ENCODE measurements around the gene GRHL3. TPM values are rescaled to one million over a fixed set of nuclear protein-coding genes. Genes with fewer than 3 reads are reported as not detected.
A peak's percentile ranks its signal among the peaks of the same experiment; 100 is the strongest.

GRHL3 gene
- polyA plus RNA-seq, 3 donors: 5.2 to 6.7 (median 5.5) TPM

- no peak for DNase-seq
Observed at GRCh38 chr1:24292103-24292502, 27.1 kb upstream of the GRHL3 start.

GRCh38 chr1:24292887-24293286 lies 26.3 kb upstream of the GRHL3 start:
- DNase-seq: no peak

- DNase-seq: no peak
Observed at GRCh38 chr1:24293392-24294227, 25.5 kb upstream of the GRHL3 start.

- DNase-seq: peak; percentile 30
Observed at GRCh38 chr1:24294228-24294672, 24.9 kb upstream of the GRHL3 start.

- peak; percentile 74 for DNase-seq
Observed at GRCh38 chr1:24294716-24295371, 24.3 kb upstream of the GRHL3 start.

DNA sequence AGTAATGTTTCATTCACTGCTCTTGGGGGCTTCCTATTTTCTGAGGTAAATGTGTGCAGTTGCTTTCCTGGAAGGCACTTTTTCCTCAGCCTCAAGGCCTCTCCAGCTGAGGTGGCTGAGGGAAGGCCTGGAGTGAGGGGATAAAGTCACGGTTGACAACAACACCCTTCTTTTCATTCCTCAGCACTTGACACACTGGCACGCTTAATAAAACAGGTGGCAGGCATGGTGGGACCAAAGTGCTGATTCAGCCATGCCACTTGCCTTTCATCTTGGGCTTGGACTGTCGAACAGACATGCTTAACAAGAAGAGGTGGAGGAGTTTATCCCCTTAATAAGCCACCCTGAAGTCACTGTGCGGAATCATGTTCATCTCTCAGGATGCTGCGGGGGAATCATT lies 23.6 kb upstream of the GRHL3 start:
- no peak for DNase-seq

DNA sequence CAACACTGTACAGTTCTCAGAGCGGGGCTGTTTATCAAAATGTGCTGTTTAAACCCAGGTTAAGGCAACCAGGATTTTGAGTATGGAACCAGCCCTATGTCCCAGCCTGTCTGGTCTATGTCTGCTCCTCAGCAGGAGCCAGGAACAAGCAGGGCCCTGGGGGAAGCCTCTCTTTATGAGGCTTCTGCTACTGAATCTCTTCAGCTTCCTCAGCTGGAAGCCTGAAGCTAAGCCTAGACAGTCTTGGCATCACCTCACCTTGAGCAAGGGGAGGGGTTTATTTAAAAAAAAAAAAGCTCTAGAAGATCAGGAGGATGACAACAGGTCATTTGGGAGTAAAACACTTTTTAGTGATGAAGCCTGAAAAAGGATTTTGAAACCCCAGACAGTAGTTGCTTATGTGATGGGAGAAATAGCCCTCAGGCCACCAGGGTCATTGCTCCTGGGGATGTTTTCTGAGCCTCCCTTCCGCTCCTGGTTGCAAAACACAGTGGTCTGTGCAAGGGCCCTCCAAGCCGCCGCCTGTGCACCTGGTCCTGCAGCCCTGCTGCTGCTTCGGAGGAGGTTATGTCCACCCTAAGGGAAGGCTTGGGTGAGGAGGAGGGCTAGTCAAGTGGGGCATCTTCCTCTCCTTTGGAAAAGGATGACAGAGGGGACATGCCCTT lies 21.8 kb upstream of the GRHL3 start:
- DNase-seq: no peak

- DNase-seq: no peak
Observed at GRCh38 chr1:24297852-24298232, 21.3 kb upstream of the GRHL3 start.

DNA sequence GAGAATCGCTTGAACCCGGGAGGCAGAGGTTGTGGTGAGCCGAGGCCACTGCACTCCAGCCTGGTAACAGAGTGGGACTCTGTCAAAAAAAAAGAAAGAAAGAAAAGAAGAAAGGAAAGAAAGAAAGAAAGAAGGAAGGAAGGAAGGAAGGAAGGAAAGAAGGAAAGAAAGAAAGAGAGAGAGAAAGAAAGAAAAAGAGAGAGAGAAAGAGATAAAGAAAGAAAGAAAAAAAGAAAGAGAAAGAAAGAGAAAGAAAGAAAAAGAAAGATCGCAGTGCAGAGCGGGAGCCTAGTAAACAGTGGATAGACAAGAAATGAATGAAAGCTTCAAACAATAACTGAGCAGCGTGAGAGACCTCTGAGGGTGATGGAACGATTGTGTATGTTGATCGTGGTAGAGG lies 20.6 kb upstream of the GRHL3 start:
- no peak for DNase-seq

GRCh38 chr1:24299901-24300300 lies 19.3 kb upstream of the GRHL3 start:
- no peak for DNase-seq

- DNase-seq: no peak
Observed at GRCh38 chr1:24300971-24301784, 18.0 kb upstream of the GRHL3 start.

DNA sequence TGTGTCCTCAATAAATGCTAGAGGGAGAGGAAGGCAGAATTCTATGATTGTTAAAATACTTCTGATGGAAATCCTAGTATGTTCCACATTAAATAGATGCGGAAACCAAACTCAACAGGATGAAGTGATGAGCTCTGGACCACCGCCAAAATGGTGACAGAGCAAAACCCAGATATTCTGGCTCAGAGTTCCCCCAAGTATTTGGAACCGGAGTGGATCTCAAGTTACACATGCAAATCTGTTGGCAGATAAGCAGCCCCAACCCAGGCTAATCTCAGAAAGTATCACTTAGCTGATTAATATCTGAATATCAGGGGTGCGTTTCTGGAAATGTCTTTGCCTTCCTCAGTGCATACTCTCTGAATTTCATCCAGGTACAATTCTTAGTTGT lies 17.4 kb upstream of the GRHL3 start:
- DNase-seq: no peak

DNA sequence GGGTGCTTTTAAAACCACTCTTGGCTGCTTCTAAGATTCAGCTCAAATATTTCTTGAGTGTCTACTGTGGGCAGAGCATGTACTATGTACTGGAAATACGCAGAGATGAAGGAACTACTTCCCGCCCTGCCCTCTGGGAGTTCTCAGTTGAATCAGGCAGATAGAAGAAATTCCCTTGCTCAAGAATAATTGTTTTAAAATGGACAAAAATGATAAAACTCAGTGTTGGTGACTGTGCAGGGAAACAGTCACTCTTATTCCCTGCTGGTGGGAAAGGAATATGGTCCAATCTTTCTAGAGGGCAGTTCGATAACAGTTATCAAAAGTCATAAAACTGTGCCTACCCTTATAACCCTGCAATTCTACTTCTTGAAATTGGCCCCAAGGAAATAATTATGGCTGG lies 16.9 kb upstream of the GRHL3 start:
- no peak for DNase-seq

DNA sequence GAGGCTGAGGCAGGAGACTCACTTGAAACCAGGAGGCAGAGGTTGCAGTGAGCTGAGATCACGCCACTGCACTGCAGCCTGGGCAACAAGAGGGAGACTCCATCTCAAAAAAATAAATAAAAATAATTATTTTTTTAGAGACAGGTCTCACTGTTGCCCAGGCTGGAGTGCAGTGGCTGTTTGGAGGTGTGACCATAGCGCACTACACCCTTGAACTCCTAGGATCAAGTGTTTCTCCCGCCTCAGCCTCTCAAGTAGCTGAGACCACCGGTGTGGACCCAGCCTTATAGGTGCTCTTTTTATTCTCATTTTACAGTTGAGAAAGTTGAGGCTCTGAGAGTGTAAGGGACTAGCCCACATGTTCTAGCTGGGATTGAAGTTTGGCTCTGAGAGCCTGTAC lies 15.6 kb upstream of the GRHL3 start:
- DNase-seq: no peak

GRCh38 chr1:24304763-24305162 lies 14.4 kb upstream of the GRHL3 start:
- DNase-seq: no peak

DNA sequence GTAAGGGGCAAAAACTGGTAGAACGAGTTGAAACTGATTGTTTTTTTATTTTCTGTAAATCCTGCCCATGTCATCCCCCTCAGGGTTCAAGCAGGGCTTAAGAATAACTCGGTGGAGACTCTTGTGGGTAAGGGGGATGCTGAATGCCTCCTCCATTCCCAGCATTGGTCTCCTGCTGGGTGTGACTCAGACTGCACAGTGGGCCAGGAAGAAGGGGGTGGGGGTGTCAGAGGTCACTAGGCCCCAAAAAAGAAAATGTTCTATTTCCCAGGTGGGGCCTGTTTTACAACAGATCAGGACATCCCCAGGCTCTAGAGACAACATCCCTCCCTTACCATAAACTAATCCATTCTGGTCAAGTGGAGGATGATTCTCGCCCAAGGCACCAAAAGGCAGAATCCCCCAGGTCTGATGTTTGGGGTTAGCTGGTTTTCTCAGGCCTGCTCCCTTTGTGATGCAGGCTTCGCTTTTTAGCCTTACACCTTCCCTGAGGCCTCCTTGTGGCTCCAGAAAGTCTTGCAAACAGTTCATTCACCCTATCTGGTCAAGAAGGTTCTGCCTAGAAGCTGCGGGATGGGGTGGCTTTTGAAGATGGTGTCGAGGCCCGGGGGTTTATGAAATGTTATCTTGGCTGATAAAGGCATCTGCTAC lies 10.7 kb upstream of the GRHL3 start:
- no peak for DNase-seq

DNA sequence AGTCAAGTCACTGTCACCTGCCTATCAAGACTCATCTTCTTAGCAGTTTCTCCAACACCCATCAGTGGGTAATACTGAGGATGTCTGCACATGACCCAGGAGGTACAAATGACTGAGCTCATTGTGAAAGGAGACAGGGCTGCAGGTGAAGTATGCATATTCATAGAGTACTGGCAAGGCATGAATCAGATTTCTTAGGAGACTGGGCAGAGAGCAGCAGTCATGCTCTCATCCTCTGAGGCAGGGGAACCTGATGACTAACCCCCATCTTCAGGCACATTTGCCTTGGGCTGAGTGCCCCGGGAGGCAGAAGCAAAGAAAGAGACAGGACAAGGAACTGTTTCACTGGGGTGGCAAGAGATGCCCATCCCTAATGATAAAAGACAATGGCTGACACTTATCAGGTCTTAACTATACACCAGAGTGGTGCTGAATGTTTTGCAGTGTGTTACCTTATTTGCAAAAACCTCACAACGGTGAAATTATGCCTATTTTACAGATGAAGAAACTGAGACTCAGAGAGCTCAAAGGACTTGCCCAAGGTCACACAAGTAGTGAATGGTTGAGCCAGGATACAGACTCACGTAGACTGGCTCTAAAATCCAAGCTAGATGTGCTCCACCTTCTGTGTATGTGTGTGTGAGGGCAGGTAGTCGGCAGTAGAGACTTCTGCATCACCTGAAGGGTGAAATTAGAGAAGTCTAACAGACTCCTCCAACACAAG lies 9.2 kb upstream of the GRHL3 start:
- no peak for DNase-seq

DNA sequence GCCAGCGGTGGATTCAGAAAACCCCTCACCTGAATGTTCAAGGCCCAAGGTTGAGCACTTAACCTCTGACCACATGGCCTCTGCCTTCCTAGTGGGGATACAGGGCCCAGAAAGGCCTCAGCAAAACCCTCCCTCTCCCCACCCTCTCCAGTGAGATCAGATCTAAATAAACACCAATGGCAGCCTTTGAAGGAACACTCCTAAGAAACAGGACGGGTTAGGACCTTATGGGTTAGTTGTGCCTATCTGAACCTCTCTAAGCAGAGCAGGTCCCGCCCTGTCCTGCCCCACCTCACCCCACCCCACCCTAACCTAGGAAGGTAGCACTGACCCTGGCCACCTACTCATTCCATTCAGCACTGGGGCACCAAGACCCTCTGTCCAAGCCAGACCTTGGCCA lies 7.9 kb upstream of the GRHL3 start:
- no peak for DNase-seq

DNA sequence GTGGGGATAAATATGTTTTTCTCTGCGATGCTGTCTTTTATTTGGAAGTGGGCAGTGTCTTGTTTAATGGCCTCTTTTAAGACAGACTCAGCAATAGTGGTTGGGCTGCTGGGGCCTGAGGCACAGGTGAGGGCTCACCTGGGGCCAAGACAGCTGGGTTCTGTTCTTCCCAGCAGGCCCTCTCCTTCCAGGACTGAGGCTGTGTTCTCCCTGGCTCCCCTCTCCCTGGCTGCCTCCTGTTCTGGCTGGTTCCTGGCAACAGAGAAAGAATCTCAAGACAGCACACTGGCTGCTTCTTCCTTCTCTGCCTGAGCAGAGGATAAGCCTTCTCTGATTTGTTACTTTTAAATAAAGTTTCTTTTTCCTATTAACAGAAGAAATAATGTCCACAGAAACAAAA lies 7.4 kb upstream of the GRHL3 start:
- no peak for DNase-seq

DNA sequence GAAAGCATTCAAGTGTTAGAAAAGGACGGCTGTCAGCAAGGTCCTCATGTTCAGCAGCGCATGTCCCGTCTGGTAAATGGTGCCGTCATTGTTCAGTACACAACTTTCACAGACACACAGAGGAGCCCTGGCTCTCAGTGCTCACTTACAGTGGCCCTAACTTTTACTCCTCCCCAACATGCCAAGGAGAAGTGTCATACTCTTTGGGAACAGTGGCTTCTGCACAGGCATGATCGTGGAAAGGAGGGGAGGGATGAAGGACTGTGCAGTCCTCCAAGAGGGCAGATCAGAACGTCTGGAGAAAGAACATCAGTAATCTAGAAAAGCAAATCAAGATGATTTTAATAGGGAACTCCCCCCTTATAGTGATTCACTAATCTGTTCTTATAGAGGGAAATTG lies 3.8 kb upstream of the GRHL3 start:
- DNase-seq: no peak

GRCh38 chr1:24316645-24317044 lies 2.5 kb upstream of the GRHL3 start:
- DNase-seq: no peak
